Measurements from ENCODE around the gene CXCL17.

CXCL17 gene

GRCh38 chr19:42380155-42380554, 62.6 kb downstream of the CXCL17 start:
- Histone ChIP-seq H4K20me1 (ENCODE audit: insufficient read depth, low read length) (no peaks in the 10 kb centered on the region), H3K4me1 (ENCODE audit: insufficient read depth, low read length) (no peaks in the 10 kb centered on the region), H3K27me3 (ENCODE audit: insufficient read depth, low read length, poor library complexity) (peaks cover 10% of the 10 kb centered on the region), H2AFZ (ENCODE audit: low read depth, low read length) (no peak overlapping the region), H3K36me3 (ENCODE audit: insufficient read depth, low read length) (peaks cover 1% of the 10 kb centered on the region; the same call in 1 of the 2 replicates), H3K4me2 (ENCODE audit: insufficient read depth, low read length) (no peak overlapping the region), H3K4me3 (ENCODE audit: low read depth in 1 of 2, low read length in 2 of 2) (no peak overlapping the region), H3K79me2 (ENCODE audit: insufficient read depth, low read length) (no peaks in the 10 kb centered on the region), H3K9me3 (ENCODE audit: insufficient read depth, low read length, severe bottlenecking) (no peaks in the 10 kb centered on the region), H3K9ac (ENCODE audit: low read depth, low read length) (no peak overlapping the region), H3K27ac (ENCODE audit: low read length) (no peak overlapping the region)
- ATAC-seq (ENCODE audit: insufficient read depth, low read depth), result no peak
- TF ChIP-seq EZH2 (IDR thresholded peaks at IDR 0.05; ENCODE audit: borderline replicate concordance, low read depth, low read length, severe bottlenecking) (no peak), CTCF (IDR thresholded peaks at IDR 0.05; ENCODE audit: borderline replicate concordance, extremely low read depth, low read length, poor library complexity, severe bottlenecking) (no peak)
- no peak for DNase-seq
